Lower lobe of right lung (tissue), 2 donors: Measurements from ENCODE around the gene PRR5L. TPM values are rescaled to one million over a fixed set of nuclear protein-coding genes. Genes with fewer than 3 reads are reported as not detected.

Experiments
- ATAC-seq, 2 donors: fragments of 200-7000 bp; cut with Tn5 transposase; one replicate each; pipeline ENCODE4 v1.9.1; 2020 to 2022; ENCODE audit warnings: mild to moderate bottlenecking in 2 of 2, moderate library complexity in 2 of 2
- DNase-seq: peaks from one replicate; pipeline ENCODE4 v3.0.0-alpha.2; 2020
- H3K27ac ChIP-seq: fragments of 200-600 bp; one replicate; pipeline ENCODE4 v1.8.0; 2022
- H3K27me3 ChIP-seq: fragments of 200-600 bp; one replicate; pipeline ENCODE4 v1.8.0; 2022; ENCODE audit warnings: low read depth
- H3K36me3 ChIP-seq: fragments of 200-600 bp; one replicate; pipeline ENCODE4 v1.8.0; 2022; ENCODE audit warnings: mild to moderate bottlenecking
- H3K4me1 ChIP-seq: fragments of 200-600 bp; one replicate; pipeline ENCODE4 v1.8.0; 2022
- H3K4me3 ChIP-seq: fragments of 200-600 bp; one replicate; pipeline ENCODE4 v1.8.0; 2022; ENCODE audit warnings: mild to moderate bottlenecking
- H3K9me3 ChIP-seq: fragments of 200-600 bp; one replicate; pipeline ENCODE4 v1.8.0; 2022
- intact Hi-C: fragments of 100-400 bp; cut with DNase I; formaldehyde crosslinking; loops from one replicate; pipeline ENCODE4 v1.11.0; 2022
- total RNA-seq: library from RNA; stranded (reverse); fragmentation: NEBNext Ultra II Directional; extraction: Animal tissue kit (Norgen Biotek cat#: 25700); gene quantifications from one replicate; pipeline ENCODE4 v1.2.1, GENCODE V29; 2021
- TF ChIP-seq, protein P1 (sequence below): fragments of 200-600 bp; IDR thresholded peaks from one replicate; pipeline ENCODE4 v1.8.0; 2022; ENCODE audit warnings: antibody characterized with exemption, mild to moderate bottlenecking
- donor health status: DM: no; HTN: yes; CAD: no; lungs with severe emphysema.

The PRR5L gene
- total RNA-seq, 1 donor from 2014 or later = 24.9 TPM

DNA sequence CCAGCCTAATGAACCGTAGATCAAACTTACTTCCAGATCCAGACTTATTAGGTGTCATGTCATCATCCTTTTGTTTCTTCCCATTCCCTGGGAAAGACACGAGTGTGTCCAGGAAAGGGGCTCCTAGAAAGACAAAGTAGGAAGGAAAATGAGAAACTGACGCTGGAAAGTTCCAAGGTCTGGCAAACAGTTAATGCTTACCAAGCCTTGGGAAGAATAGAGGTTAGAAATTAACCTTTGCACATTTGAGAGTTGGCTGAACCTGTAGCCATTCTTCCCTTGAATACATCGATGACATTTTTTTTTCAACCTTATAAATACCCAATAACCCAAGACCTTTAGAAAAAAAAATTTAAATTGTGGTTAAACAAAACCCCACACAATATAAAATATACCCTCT, 136.7 kb downstream of the PRR5L start:
- Histone ChIP-seq H3K4me1 (peaks cover 32% of the 10 kb centered on the region), H3K27ac (no peak overlapping the region), H3K9me3 (no peaks in the 10 kb centered on the region), H3K4me3 (no peak overlapping the region), H3K27me3 (no peaks in the 10 kb centered on the region), H3K36me3 (no peaks in the 10 kb centered on the region)
- TF ChIP-seq, protein P1, sequence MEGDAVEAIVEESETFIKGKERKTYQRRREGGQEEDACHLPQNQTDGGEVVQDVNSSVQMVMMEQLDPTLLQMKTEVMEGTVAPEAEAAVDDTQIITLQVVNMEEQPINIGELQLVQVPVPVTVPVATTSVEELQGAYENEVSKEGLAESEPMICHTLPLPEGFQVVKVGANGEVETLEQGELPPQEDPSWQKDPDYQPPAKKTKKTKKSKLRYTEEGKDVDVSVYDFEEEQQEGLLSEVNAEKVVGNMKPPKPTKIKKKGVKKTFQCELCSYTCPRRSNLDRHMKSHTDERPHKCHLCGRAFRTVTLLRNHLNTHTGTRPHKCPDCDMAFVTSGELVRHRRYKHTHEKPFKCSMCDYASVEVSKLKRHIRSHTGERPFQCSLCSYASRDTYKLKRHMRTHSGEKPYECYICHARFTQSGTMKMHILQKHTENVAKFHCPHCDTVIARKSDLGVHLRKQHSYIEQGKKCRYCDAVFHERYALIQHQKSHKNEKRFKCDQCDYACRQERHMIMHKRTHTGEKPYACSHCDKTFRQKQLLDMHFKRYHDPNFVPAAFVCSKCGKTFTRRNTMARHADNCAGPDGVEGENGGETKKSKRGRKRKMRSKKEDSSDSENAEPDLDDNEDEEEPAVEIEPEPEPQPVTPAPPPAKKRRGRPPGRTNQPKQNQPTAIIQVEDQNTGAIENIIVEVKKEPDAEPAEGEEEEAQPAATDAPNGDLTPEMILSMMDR = no peak
- intact Hi-C loops = no loop called here
- no peak for ATAC-seq
- DNase-seq = no peak

DNA sequence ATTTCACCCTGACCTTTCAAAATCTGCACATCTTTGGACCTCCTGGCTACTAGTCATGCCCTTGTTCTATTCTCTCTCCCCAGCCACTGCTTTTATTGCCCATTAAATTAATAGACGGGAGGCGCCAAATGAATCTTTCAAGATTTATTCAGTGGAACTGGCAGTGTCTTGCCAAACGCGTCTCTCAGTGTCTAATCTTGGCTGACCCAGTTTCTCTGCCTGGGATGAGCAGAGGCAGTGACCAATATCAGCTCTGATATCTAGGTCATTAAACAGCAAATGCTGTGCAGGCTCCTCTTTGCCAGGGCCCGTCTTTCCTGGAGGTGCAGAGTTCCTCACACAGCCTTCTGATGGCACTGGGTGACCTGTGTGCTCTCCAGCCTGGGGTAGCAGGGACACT, 140.0 kb downstream of the PRR5L start:
- TF ChIP-seq, protein P1 = no peak
- ATAC-seq (no peak), DNase-seq (no peak)
- H3K36me3 ChIP-seq = no peaks in the 10 kb centered on the region
- no peak overlapping the region for H3K4me3 ChIP-seq
- intact Hi-C loops = no loop called here
- H3K27ac ChIP-seq = no peak overlapping the region
- H3K27me3 ChIP-seq = no peaks in the 10 kb centered on the region
- H3K9me3 ChIP-seq = no peaks in the 10 kb centered on the region
- H3K4me1 ChIP-seq = peaks cover 29% of the 10 kb centered on the region

- Histone ChIP-seq H3K9me3 (no peaks in the 10 kb centered on the region), H3K4me3 (no peak overlapping the region), H3K27ac (no peak overlapping the region), H3K36me3 (no peaks in the 10 kb centered on the region), H3K27me3 (no peaks in the 10 kb centered on the region), H3K4me1 (peaks cover 29% of the 10 kb centered on the region)
- ATAC-seq (no peak), DNase-seq (no peak)
- intact Hi-C loops = no loop called here
- TF ChIP-seq, protein P1 = no peak
Measured at GRCh38 chr11:36436589-36436988, 140.5 kb downstream of the PRR5L start.

DNA sequence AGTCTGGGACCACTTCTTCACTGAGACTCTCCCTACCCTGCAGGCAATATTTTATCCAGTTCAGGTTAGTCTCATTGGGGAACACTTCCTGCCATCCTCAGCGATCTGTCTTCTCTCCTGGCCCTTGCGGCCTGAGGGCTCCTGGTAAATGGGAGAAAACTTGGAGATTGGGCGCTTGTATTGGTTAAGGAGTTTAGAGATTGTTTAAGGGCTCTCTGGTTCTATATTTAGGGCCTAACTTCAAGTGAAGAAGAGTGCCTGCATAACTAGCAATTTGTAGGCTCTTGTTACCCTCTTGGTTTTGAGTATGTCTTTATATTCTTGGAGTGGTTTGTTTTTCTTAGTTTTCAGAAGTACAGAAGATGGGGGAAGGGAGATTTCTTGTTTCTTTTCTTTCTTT, 141.3 kb downstream of the PRR5L start:
- DNase-seq (no peak), ATAC-seq (peak; percentile 50 to 77)
- no peak overlapping the region for H3K4me3 ChIP-seq
- peaks cover 29% of the 10 kb centered on the region for H3K4me1 ChIP-seq
- H3K27me3 ChIP-seq = no peaks in the 10 kb centered on the region
- H3K9me3 ChIP-seq = no peaks in the 10 kb centered on the region
- intact Hi-C loops = no loop called here
- no peak overlapping the region for H3K27ac ChIP-seq
- TF ChIP-seq, protein P1 = no peak
- H3K36me3 ChIP-seq = no peaks in the 10 kb centered on the region

DNA sequence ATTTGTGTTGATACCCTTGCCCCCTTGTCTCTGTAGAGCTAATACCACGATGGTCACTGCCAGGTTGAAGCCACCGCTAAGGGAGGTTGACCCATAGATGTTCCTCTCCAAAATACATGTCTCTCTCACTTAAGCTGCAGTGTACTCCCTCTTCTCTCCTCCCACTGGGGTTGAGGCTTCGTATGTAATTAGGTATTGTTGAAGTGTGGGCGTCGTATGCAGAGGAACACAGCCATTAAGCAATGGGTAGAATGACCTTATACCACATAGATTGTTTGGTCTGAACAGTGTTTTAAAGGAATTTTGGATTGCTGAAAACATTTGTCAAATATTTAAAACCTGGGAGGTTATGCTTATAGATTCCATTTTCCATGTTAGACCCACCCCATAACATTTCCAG, 142.0 kb downstream of the PRR5L start:
- no peaks in the 10 kb centered on the region for H3K27me3 ChIP-seq
- TF ChIP-seq, protein P1 = no peak
- H3K4me1 ChIP-seq = peaks cover 26% of the 10 kb centered on the region
- ATAC-seq = no peak
- DNase-seq = no peak
- no peaks in the 10 kb centered on the region for H3K9me3 ChIP-seq
- H3K36me3 ChIP-seq = peaks cover 2% of the 10 kb centered on the region
- H3K4me3 ChIP-seq = no peak overlapping the region
- intact Hi-C loops = no loop called here
- no peak overlapping the region for H3K27ac ChIP-seq
